Measurements from ENCODE around the gene PCSK5.

PCSK5 gene

GRCh38 chr9:76155361-76155760 is 264.9 kb downstream of the PCSK5 start:
- no peak for DNase-seq

GRCh38 chr9:76158713-76159112 is 268.2 kb downstream of the PCSK5 start:
- DNase-seq = no peak

DNA sequence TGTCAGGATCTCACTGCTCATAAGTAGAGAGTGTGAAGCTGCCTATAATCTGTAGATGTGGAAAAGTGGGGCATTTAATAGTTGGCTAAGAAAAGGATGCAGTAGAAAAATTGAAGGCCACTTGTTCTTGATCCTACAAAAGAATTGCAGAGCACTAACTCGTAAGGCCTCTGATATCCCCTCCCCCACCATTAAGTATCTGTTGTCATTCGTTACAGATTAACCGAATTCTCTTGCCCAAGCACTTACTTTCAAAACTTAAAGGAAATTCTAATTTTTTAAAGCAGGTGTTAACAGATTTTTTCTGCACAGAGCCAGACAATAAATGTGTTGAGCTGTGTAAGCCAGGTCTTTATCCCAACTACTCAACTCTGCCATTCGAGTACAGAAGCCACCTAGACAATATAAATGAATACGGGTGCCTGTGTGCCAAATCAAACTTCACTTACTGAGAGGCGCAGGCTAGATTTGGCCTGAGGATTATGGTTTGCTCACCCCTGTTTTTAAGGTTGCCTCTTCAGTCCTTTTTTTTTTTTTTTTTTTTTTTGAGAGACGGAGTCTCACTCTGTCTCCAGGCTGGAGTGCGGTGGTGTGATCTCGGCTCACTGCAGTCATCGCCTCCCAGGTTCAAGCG is 268.9 kb downstream of the PCSK5 start:
- DNase-seq = no peak

- DNase-seq = no peak
Measured at GRCh38 chr9:76161106-76161505, 270.6 kb downstream of the PCSK5 start.

DNA sequence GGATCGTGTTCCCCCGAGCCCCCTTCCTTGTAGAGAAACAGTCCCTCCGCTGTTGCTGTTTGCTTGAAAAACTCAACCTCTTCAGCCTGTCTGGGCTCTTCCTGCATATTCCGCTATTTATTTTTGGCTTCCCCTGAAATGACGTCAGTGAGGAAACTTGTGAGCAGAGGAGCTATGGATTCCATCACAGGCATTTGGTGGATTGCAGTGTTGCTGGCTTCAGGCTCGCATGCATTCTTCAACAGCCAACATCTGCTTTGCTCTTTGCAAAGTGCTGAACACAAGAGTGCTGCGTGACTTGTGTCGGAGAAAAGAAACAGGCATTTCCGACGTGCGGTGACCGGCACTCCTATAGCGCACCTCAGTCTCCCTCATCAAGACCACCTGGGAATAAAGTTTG is 271.1 kb downstream of the PCSK5 start:
- no peak for DNase-seq

GRCh38 chr9:76162086-76162730 is 271.7 kb downstream of the PCSK5 start:
- no peak for DNase-seq

DNA sequence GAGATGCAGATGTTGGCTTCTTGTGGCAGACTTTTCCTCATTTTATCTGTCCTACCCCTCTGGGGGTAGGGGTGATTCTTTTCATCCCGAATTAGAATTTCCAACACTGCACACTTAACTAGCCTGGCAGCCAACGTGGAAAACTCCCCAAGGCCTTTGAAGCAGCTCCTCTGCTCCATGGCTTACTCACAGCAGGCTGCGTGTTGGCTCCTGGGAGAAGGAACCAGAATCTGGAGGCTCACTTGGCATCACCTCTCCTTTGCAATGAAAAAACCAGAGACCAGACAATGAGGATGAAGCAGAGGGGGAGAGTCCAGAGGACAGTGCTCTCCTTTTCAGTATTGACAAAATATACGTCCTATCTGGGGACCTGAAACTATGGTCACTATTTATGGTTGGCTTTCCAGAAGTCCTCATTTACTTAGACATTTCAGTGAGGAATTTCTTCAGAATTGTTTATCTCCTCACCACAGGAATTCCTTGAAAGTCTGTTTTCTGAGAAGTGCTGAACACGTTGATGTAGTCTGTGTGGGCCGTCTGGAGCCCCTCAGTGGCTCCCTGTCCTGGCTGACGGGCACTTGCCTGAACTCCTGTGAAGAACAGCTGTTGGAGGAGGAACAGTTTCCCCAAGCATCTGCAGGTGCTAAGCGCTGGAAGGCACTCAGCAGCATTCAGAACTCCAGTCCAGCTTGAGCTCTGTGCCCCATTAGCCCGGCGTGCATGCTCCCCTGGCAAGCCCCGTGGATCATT is 272.5 kb downstream of the PCSK5 start:
- DNase-seq = no peak

GRCh38 chr9:76166526-76166925 is 276.1 kb downstream of the PCSK5 start:
- DNase-seq = no peak

- no peak for DNase-seq
Measured at GRCh38 chr9:76176171-76176570, 285.7 kb downstream of the PCSK5 start.

DNA sequence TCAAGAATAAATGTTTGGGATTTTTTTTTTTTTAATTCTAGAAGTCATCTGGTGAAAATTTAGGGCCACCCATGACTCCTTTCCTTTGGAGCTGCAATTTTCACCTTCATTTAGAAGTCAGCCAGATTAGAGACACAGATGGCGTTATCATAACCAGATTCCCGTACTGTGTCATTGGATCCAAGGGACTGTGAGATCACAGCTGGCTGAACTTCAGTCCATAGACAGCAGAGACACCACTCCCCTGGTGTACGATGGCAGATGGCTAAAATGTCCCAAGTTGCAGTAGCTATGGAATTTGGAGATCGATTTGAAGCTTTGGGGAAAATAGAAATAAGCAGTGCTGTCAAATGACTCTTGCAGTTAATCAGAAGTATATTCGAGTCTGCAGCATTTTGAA is 287.5 kb downstream of the PCSK5 start:
- DNase-seq = no peak

DNA sequence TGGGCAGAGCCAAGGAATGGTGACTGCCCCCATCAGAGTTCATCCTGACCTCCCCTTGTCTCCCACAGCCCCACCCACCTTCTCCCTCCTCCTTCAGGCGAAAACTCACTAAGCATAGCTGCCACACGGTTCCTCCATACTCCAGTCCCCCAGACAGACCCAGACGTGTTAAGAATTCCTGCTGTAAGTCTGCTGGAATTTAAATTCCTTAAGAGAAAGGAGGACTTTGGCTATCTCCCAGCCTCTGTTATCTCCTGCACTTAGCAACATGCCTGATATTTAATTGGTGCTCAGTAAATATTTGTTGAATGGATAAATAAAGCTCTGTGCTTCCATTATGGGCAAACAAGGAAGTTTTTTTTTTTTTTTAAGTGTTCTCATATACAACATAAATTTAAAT is 290.1 kb downstream of the PCSK5 start:
- no peak for DNase-seq

- no peak for DNase-seq
Measured at GRCh38 chr9:76181020-76181641, 290.7 kb downstream of the PCSK5 start.

GRCh38 chr9:76181781-76182180 is 291.3 kb downstream of the PCSK5 start:
- DNase-seq = no peak

GRCh38 chr9:76185432-76185831 is 295.0 kb downstream of the PCSK5 start:
- no peak for DNase-seq

DNA sequence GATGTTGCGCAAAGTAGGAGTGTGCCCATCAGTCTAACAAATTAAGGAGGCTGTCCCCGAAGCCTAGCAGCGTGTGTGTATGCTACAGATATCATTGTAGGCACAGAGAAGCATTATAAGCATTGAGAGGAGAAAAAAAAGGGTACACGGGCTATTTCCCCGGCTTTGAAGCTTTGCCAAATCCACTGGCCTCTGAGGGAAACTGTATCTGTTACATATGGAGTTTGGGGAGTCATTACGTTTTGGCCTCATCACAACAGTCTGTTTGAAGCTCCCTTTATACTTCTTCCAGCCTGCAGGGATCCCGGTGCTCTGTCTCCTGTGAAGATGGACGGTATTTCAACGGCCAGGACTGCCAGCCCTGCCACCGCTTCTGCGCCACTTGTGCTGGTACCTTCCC is 297.8 kb downstream of the PCSK5 start:
- DNase-seq = no peak

DNA sequence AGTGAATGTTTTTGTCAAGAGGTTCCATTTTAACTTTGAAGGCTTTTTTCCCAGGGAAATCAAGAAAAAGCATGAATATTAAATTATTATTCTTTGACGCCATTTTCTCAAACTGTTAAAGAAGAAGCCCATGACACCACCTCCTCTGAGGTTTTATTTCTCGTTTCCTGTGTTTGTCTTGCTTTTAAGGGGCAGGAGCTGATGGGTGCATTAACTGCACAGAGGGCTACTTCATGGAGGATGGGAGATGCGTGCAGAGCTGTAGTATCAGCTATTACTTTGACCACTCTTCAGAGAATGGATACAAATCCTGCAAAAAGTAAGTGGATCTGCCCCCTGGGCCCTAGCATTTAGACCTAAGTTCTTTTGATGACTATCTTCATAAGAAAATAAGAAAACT is 298.4 kb downstream of the PCSK5 start:
- no peak for DNase-seq

GRCh38 chr9:76191493-76191892 is 301.0 kb downstream of the PCSK5 start:
- no peak for DNase-seq

- no peak for DNase-seq
Measured at GRCh38 chr9:76192013-76192412, 301.5 kb downstream of the PCSK5 start.

- no peak for DNase-seq
Measured at GRCh38 chr9:76194896-76195295, 304.4 kb downstream of the PCSK5 start.

DNA sequence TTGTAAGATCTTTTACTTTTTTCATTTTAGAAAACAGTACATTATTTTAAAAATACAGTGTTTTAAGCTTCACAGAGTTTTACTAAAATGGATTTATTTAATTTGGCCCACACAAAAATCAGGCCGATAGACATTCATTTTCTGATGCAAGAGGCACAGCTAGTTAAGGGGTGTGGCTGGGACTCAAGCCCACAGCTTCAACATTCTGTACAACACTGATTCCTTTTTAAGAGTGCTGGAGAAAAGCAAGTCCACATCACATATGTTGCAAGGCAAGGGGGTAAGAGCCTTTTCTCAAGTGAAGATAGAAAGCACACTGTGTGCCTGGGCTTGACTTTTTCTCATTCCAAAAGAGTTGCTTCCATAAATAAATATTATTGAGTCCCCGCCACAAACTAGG is 307.9 kb downstream of the PCSK5 start:
- no peak for DNase-seq

DNA sequence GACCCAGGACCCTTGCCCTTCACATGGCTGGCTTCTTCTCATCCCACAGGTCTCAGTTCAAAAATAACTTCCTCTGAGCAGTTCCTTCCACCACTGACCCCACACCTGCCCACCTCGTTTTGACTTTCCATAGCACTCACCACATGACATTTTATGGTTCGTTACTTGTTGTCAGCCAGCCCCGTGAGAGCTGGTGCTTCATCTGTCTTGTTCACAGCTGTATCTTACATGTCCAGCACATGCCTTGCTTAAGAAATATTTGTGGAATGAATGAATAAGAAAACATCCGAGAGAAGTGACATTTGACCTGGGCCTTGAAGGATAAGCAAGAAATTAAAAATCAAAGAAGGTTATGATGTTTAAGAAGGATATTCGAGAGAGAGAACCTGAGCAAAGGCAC is 309.8 kb downstream of the PCSK5 start:
- no peak for DNase-seq

DNA sequence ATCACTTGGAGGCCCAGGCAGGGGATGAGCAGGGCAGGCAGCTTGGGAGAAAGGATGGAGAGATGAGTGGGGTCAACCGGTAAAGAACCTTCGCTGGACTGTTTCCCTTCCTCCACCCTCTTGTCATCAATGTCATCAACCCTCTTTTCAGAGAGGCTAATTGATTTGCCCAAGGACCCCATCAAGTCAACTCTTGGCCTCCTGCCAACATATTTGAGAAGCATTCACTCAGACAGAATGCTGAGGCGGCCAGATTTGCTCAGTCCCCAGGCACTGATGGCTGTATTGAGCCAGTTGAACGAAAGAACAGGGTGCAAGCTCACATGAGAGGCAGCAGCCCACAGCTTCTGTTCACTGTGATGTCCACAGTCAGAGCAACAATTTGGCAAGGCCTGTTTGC is 310.3 kb downstream of the PCSK5 start:
- no peak for DNase-seq

DNA sequence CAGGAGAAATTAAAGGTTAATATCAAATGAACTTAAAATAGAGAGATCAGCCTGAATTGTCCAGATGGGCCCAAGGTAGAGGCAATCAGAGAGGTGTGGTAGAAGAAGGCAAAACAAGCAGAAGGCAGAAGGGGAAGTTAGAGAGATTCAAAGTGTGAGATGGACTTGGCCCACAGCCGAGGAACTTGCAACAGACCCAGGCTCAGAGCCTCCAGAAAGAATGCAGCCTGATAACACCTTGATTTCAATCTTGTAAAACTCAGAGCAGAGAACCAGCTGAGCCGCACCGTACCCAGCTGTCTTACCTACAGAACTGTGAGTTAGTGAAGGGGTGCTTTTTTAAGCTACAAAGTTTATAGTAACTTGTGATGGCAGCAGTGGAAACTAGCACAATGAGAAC is 312.9 kb downstream of the PCSK5 start:
- DNase-seq = no peak

- DNase-seq = no peak
Measured at GRCh38 chr9:76206821-76207220, 316.3 kb downstream of the PCSK5 start.
